Hindlimb muscle (tissue), 1 donor: ENCODE data around the gene CSDE1. TPM values are rescaled to one million over a fixed set of nuclear protein-coding genes. Genes with fewer than 3 reads are reported as not detected.

Experiments used
- polyA plus RNA-seq: library from polyadenylated mRNA; unstranded; fragments of 120-200 nt; gene quantifications from one replicate; pipeline ENCODE4 v1.2.1, GENCODE V29; 2013; ENCODE audit not compliant: insufficient read length

CSDE1 gene
- polyA plus RNA-seq, 1 donor, result 432 TPM

Other genes with a start within 250 kb of the CSDE1 start
- gene TRIM33, start 246.8 kb downstream of the CSDE1 start, polyA plus RNA-seq, result 19.3 TPM
- 22.7 TPM for gene BCAS2, start 176.4 kb downstream of the CSDE1 start, polyA plus RNA-seq
- 10.1 TPM for gene DENND2C, start 87.9 kb downstream of the CSDE1 start, polyA plus RNA-seq
- 142 TPM for gene AMPD1, start 62.4 kb downstream of the CSDE1 start, polyA plus RNA-seq
- 46.5 TPM for gene NRAS, start 41.2 kb downstream of the CSDE1 start, polyA plus RNA-seq
- gene SIKE1, start 22.7 kb upstream of the CSDE1 start, polyA plus RNA-seq, result 25.3 TPM
- gene SYCP1, start 96.9 kb upstream of the CSDE1 start, polyA plus RNA-seq, result not detected